ENCODE results near the gene PAK4. TPM values are rescaled to one million over a fixed set of nuclear protein-coding genes. Genes with fewer than 3 reads are reported as not detected.

Gene PAK4
- polyA plus RNA-seq, 4 donors: 29.4 to 74.0 (median 49.6) TPM

Other genes with a start within 250 kb of the PAK4 start
- 10 to 100 TPM in 1 of 4 donors, 1 to 10 TPM in 3; 2.9 to 10.6 (median 6.7) TPM for gene RINL, start 247.5 kb upstream of the PAK4 start, polyA plus RNA-seq (ENCODE audit: insufficient read length in 4 of 4)
- 10 to 100 TPM; 37.9 to 48.3 (median 43.6) TPM for gene SIRT2, start 226.2 kb upstream of the PAK4 start, polyA plus RNA-seq (ENCODE audit: insufficient read length in 4 of 4)
- gene NFKBIB, start 225.8 kb upstream of the PAK4 start, polyA plus RNA-seq (ENCODE audit: insufficient read length in 4 of 4): 10 to 100 TPM in 1 of 4 donors, 1 to 10 TPM in 3; 5.1 to 12.9 (median 7.1) TPM
- gene CCER2, start 213.6 kb upstream of the PAK4 start, polyA plus RNA-seq (ENCODE audit: insufficient read length in 4 of 4): 1 to 10 TPM in 1 of 4 donors, under 1 TPM in 2, not detected in 1; 0.38 to 1.1 (median 0.46) TPM
- gene SARS2, start 195.0 kb upstream of the PAK4 start, polyA plus RNA-seq (ENCODE audit: insufficient read length in 4 of 4): 10 to 100 TPM; 31.4 to 64.3 (median 41.1) TPM
- 10 to 100 TPM; 11.9 to 32.1 (median 17.6) TPM for gene MRPS12, start 194.8 kb upstream of the PAK4 start, polyA plus RNA-seq (ENCODE audit: insufficient read length in 4 of 4)
- gene FBXO17, start 150.0 kb upstream of the PAK4 start, polyA plus RNA-seq (ENCODE audit: insufficient read length in 4 of 4): 10 to 100 TPM; 40.2 to 86.3 (median 60.3) TPM
- gene FBXO27, start 93.2 kb upstream of the PAK4 start, polyA plus RNA-seq (ENCODE audit: insufficient read length in 4 of 4): 1 to 10 TPM; 3.9 to 9.8 (median 8.7) TPM
- under 1 TPM; 0.08 to 0.79 (median 0.34) TPM for gene ACP7, start 41.4 kb upstream of the PAK4 start, polyA plus RNA-seq (ENCODE audit: insufficient read length in 4 of 4)
- gene NCCRP1, start 71.2 kb downstream of the PAK4 start, polyA plus RNA-seq (ENCODE audit: insufficient read length in 4 of 4): 1 to 10 TPM in 2 of 4 donors, under 1 TPM in 2; 0.08 to 3.9 (median 1.1) TPM
- not detected for gene SYCN, start 78.5 kb downstream of the PAK4 start, polyA plus RNA-seq (ENCODE audit: insufficient read length in 4 of 4)
- gene IFNL3, start 119.2 kb downstream of the PAK4 start, polyA plus RNA-seq (ENCODE audit: insufficient read length in 4 of 4): not detected
- gene IFNL4, start 123.1 kb downstream of the PAK4 start, polyA plus RNA-seq (ENCODE audit: insufficient read length in 4 of 4): under 1 TPM in 1 of 4 donors, not detected in 3; 0.34 TPM
- not detected for gene IFNL2, start 142.6 kb downstream of the PAK4 start, polyA plus RNA-seq (ENCODE audit: insufficient read length in 4 of 4)
- not detected for gene IFNL1, start 170.6 kb downstream of the PAK4 start, polyA plus RNA-seq (ENCODE audit: insufficient read length in 4 of 4)
- gene LRFN1, start 195.1 kb downstream of the PAK4 start, polyA plus RNA-seq (ENCODE audit: insufficient read length in 4 of 4): 1 to 10 TPM; 1.2 to 2.0 (median 1.7) TPM
- gene GMFG, start 210.3 kb downstream of the PAK4 start, polyA plus RNA-seq (ENCODE audit: insufficient read length in 4 of 4): 10 to 100 TPM; 22.1 to 23.8 (median 22.1) TPM
- 100 to 1,000 TPM in 3 of 4 donors, 10 to 100 TPM in 1; 89.6 to 139 (median 111) TPM for gene SAMD4B, start 216.6 kb downstream of the PAK4 start, polyA plus RNA-seq (ENCODE audit: insufficient read length in 4 of 4)

Measured in left renal pelvis (tissue), 4 donors.